SK-N-SH (cell line): ENCODE measurements around the gene SUFU. TPM values are rescaled to one million over a fixed set of nuclear protein-coding genes. Genes with fewer than 3 reads are reported as not detected.

Source experiments
- CTCF ChIA-PET: fragments of 300-600, 350-600 bp; formaldehyde crosslinking; extraction: SDS; loops from one replicate; lab custom pipeline; 2021; lab: Yijun Ruan, JAX
- POLR2A ChIA-PET: fragments of 350-600 bp; sonication (Branson Sonifier 250); formaldehyde crosslinking; extraction: SDS; loops from one replicate; lab custom pipeline; 2020; ENCODE audit warnings: antibody characterized with exemption, inconsistent platforms; lab: Yijun Ruan, JAX
- DNase-seq: peaks from one replicate; pipeline ENCODE4 v3.0.0; 2012
- H2AFZ ChIP-seq: fragments of 200-600 bp; sonication (generic); 2 replicates; pipeline ENCODE4 v1.8.1; 2016; ENCODE audit warnings: antibody characterized with exemption, mild to moderate bottlenecking, low read depth
- H3F3A ChIP-seq: fragments of 200-600 bp; sonication (generic); replicated peaks from 2 replicates; pipeline ENCODE3; 2016; ENCODE audit warnings: antibody characterized with exemption, mild to moderate bottlenecking; ENCODE audit not compliant: insufficient read depth
- H3K27ac ChIP-seq, 2 experiments: fragments of 200-500 bp in 1 of 2; fragments of 200-600 bp in 1 of 2; sonication (Bioruptor generic) in 1 of 2; sonication (generic), shearing (Covaris generic) in 1 of 2; 2 replicates each; pipeline versions ENCODE4 v1.5.1 to v1.6.1; 2014 to 2016; ENCODE audit warnings: low read depth in 2 of 2, inconsistent platforms in 1 of 2, low read length in 1 of 2, mild to moderate bottlenecking in 1 of 2, mixed read lengths in 1 of 2
- H3K27me3 ChIP-seq: fragments of 200-600 bp; sonication (generic), shearing (Covaris generic); 2 replicates; pipeline ENCODE4 v1.6.1; 2016; ENCODE audit warnings: mixed run types; ENCODE audit not compliant: insufficient read depth
- H3K36me3 ChIP-seq, 2 experiments: fragments of 200-500 bp in 1 of 2; fragments of 200-600 bp in 1 of 2; sonication (Bioruptor generic) in 1 of 2; sonication (generic) in 1 of 2; replicated peaks in 1 of 2; 2 replicates each; pipeline versions ENCODE3 to v1.5.1; 2014 to 2016; ENCODE audit warnings: low read length in 1 of 2, mild to moderate bottlenecking in 1 of 2; ENCODE audit not compliant: insufficient read depth in 2 of 2, control insufficient read depth in 1 of 2
- H3K4me1 ChIP-seq, 2 experiments: fragments of 200-500 bp in 1 of 2; fragments of 200-600 bp in 1 of 2; sonication (Bioruptor generic) in 1 of 2; sonication (generic), shearing (Covaris generic) in 1 of 2; 2 replicates each; pipeline versions ENCODE4 v1.5.1 to v1.6.1; 2014 to 2016; ENCODE audit warnings: low read depth in 1 of 2, low read length in 1 of 2, mixed run types in 1 of 2; ENCODE audit not compliant: insufficient read depth in 2 of 2, control insufficient read depth in 1 of 2
- H3K4me2 ChIP-seq: fragments of 200-600 bp; sonication (generic), shearing (Covaris generic); 2 replicates; pipeline ENCODE4 v1.6.1; 2017; ENCODE audit warnings: mixed run types
- H3K4me3 ChIP-seq, 2 experiments: fragments of 200-500 bp in 1 of 2; fragments of 200-600 bp in 1 of 2; sonication (Bioruptor generic) in 1 of 2; sonication (generic), shearing (Covaris generic) in 1 of 2; 2 replicates each; pipeline versions ENCODE4 v1.5.1 to v1.8.1; 2014 to 2016; ENCODE audit warnings: low read depth in 2 of 2, inconsistent platforms in 1 of 2, low read length in 1 of 2, mild to moderate bottlenecking in 1 of 2, mixed read lengths in 1 of 2, moderate library complexity in 1 of 2
- H3K79me2 ChIP-seq: fragments of 200-600 bp; sonication (generic); 2 replicates; pipeline ENCODE4 v1.8.1; 2017; ENCODE audit warnings: mild to moderate bottlenecking; ENCODE audit not compliant: insufficient read depth
- H3K9ac ChIP-seq: fragments of 200-600 bp; sonication (generic); 2 replicates; pipeline ENCODE4 v1.6.1; 2017; ENCODE audit warnings: mixed run types
- H3K9me2 ChIP-seq: fragments of 200-600 bp; sonication (generic); 2 replicates; pipeline ENCODE4 v1.6.1; 2017; ENCODE audit warnings: mixed run types
- H3K9me3 ChIP-seq: fragments of 200-600 bp; sonication (generic); 2 replicates; pipeline ENCODE4 v1.6.1; 2017; ENCODE audit warnings: mixed run types, mild to moderate bottlenecking, moderate library complexity
- H4K20me1 ChIP-seq: fragments of 200-600 bp; sonication (generic); 2 replicates; pipeline ENCODE4 v1.6.1; 2017; ENCODE audit warnings: mild to moderate bottlenecking, mixed run types; ENCODE audit not compliant: insufficient read depth
- GATA2 ChIP-seq: sonication (generic); formaldehyde crosslinking; IDR thresholded peaks from 2 replicates; pipeline ENCODE4 v1.5.0; 2020; ENCODE audit warnings: mild to moderate bottlenecking, missing genetic modification reagents
- MEF2A ChIP-seq: IDR thresholded peaks from 2 replicates; pipeline ENCODE4 v1.4.0; 2012; ENCODE audit warnings: low read depth, borderline replicate concordance
- RAD21 ChIP-seq: IDR thresholded peaks from 2 replicates; pipeline ENCODE4 v1.6.1; 2012; ENCODE audit warnings: mild to moderate bottlenecking, low read length
- RCOR1 ChIP-seq: fragments of 150-350 bp; IDR thresholded peaks from 2 replicates; pipeline ENCODE4 v1.6.1; 2017; ENCODE audit warnings: antibody characterized with exemption, low read length
- RFX5 ChIP-seq: IDR thresholded peaks from 2 replicates; pipeline ENCODE4 v1.6.1; 2012; ENCODE audit warnings: mild to moderate bottlenecking, improper control_type of control experiment, low read length
- SIN3A ChIP-seq: IDR thresholded peaks from 2 replicates; pipeline ENCODE4 v1.6.1; 2012; ENCODE audit warnings: low read depth, mild to moderate bottlenecking, low read length, moderate library complexity, borderline replicate concordance
- TAF1 ChIP-seq: IDR thresholded peaks from 2 replicates; pipeline ENCODE4 v1.6.1; 2012; ENCODE audit warnings: low read depth, mild to moderate bottlenecking, low read length, moderate library complexity, borderline replicate concordance
- YY1 ChIP-seq: IDR thresholded peaks from 2 replicates; pipeline ENCODE4 v1.4.0; 2012; ENCODE audit warnings: low read depth, mild to moderate bottlenecking
- WGBS: methylation state at CpG from one replicate; pipeline ENCODE4 v1.1.6; 2017; ENCODE audit warnings: low lambda C conversion rate; 5-methylcytosine and 5-hydroxymethylcytosine counted together
- polyA plus RNA-seq, 3 experiments: library from polyadenylated mRNA; depleted of rRNA; stranded (reverse); fragments of >200 nt; gene quantifications; 2 replicates each; pipeline ENCODE4 v1.2.3, GENCODE V29; 2012
- TF ChIP-seq, protein P1 (sequence below): IDR thresholded peaks from 2 replicates; pipeline ENCODE4 v1.4.0; 2012; ENCODE audit warnings: low read depth
- TF ChIP-seq, protein P2 (sequence below): IDR thresholded peaks from 2 replicates; pipeline ENCODE4 v1.4.0; 2012; ENCODE audit warnings: low read depth, borderline replicate concordance
- TF ChIP-seq, protein P3 (sequence below): IDR thresholded peaks from 2 replicates; pipeline ENCODE4 v1.6.1; 2012; ENCODE audit warnings: mild to moderate bottlenecking, low read depth, low read length, moderate library complexity
- TF ChIP-seq, protein P4 (sequence below): IDR thresholded peaks from 2 replicates; pipeline ENCODE4 v1.4.0; 2012; ENCODE audit warnings: low read depth, borderline replicate concordance

SUFU gene
- polyA plus RNA-seq, 1 of the 3 experiments (the other 2 are of a cell fraction), result 5.7 TPM

DNA sequence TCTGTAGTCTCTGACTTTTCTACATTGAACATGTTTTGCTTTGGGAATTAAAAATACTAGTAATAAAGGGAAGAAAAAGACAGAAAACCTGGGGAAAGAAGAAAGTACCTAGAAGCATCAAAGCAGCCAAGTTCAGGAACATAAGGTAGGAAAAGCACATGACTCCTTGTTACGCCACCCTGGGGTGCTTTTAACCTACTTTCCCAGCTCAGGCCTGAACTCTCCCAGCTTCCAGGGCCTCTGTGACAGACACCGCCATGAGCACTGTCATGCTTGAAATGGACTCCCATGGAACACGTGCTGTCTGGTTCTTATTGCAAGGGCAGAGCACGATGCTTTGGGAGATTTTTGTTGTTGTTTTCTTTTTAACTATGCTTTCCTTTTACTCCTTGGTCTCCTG is 12.6 kb upstream of the SUFU start (continued):
- no peak for TF ChIP-seq RAD21

DNA sequence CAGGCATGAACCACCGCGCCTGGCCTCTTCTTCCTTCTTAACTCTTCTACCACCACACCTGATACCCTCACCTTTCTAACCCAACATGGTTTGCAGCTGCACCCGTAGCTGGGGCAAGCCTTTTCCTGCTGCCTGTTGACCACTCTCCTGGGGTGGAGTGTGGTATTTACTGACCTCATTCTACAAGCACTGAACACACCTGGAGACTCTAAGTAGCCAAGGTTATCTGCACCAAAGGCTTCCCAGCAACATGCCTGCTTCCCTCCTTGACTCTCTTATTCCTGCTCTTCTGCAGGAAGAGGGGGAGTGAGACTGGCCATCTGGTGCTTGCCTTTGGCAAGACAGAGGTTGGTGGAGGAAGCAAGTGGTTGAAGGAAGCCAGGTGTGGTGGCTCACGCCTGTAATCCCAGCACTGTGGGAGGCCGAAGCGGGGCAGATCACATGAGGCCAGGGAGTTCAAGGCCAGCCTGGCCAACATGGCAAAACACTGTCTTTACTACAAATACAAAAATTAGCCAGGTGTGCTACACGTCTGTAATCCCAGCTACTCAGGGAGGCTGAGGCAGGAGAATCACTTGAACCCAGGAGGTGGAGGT is 11.3 kb upstream of the SUFU start:
- POLR2A ChIA-PET, result no interaction called here
- H4K20me1 ChIP-seq, result peaks cover 69% of the 10 kb centered on the region
- no peak for DNase-seq
- no peaks in the 10 kb centered on the region for H3K27me3 ChIP-seq
- H3K79me2 ChIP-seq, result peaks cover 87% of the 10 kb centered on the region
- WGBS, result 96% methylated on average over 7 of the region's 7 CpGs
- no peak overlapping the region for H3K9ac ChIP-seq
- H2AFZ ChIP-seq, result no peak overlapping the region
- no peak overlapping the region for H3K4me3 ChIP-seq
- no peak overlapping the region for H3K4me2 ChIP-seq
- no peaks in the 10 kb centered on the region for H3K9me2 ChIP-seq
- peaks cover 18 to 42% of the 10 kb centered on the region in 2 experiments for H3K36me3 ChIP-seq
- no peaks in the 10 kb centered on the region for H3K9me3 ChIP-seq
- no peaks in the 10 kb centered on the region for H3F3A ChIP-seq
- no peaks in the 10 kb centered on the region; a peak in 1 of 4 replicates for H3K4me1 ChIP-seq
- CTCF ChIA-PET, result interaction anchor here (1.0 to 1.4 kb wide), 2 partner anchors 13 to 70 kb away, joined by 3 to 6 read pairs; no protein-coding TSS in a partner anchor
- TF ChIP-seq TAF1 (no peak), RFX5 (no peak), GATA2 (no peak), RCOR1 (no peak), SIN3A (no peak), YY1 (no peak), MEF2A (no peak)
- TF ChIP-seq, protein P1, sequence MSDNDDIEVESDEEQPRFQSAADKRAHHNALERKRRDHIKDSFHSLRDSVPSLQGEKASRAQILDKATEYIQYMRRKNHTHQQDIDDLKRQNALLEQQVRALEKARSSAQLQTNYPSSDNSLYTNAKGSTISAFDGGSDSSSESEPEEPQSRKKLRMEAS, result no peak
- TF ChIP-seq, protein P2, sequence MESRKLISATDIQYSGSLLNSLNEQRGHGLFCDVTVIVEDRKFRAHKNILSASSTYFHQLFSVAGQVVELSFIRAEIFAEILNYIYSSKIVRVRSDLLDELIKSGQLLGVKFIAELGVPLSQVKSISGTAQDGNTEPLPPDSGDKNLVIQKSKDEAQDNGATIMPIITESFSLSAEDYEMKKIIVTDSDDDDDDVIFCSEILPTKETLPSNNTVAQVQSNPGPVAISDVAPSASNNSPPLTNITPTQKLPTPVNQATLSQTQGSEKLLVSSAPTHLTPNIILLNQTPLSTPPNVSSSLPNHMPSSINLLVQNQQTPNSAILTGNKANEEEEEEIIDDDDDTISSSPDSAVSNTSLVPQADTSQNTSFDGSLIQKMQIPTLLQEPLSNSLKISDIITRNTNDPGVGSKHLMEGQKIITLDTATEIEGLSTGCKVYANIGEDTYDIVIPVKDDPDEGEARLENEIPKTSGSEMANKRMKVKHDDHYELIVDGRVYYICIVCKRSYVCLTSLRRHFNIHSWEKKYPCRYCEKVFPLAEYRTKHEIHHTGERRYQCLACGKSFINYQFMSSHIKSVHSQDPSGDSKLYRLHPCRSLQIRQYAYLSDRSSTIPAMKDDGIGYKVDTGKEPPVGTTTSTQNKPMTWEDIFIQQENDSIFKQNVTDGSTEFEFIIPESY, result no peak
- TF ChIP-seq, protein P3, sequence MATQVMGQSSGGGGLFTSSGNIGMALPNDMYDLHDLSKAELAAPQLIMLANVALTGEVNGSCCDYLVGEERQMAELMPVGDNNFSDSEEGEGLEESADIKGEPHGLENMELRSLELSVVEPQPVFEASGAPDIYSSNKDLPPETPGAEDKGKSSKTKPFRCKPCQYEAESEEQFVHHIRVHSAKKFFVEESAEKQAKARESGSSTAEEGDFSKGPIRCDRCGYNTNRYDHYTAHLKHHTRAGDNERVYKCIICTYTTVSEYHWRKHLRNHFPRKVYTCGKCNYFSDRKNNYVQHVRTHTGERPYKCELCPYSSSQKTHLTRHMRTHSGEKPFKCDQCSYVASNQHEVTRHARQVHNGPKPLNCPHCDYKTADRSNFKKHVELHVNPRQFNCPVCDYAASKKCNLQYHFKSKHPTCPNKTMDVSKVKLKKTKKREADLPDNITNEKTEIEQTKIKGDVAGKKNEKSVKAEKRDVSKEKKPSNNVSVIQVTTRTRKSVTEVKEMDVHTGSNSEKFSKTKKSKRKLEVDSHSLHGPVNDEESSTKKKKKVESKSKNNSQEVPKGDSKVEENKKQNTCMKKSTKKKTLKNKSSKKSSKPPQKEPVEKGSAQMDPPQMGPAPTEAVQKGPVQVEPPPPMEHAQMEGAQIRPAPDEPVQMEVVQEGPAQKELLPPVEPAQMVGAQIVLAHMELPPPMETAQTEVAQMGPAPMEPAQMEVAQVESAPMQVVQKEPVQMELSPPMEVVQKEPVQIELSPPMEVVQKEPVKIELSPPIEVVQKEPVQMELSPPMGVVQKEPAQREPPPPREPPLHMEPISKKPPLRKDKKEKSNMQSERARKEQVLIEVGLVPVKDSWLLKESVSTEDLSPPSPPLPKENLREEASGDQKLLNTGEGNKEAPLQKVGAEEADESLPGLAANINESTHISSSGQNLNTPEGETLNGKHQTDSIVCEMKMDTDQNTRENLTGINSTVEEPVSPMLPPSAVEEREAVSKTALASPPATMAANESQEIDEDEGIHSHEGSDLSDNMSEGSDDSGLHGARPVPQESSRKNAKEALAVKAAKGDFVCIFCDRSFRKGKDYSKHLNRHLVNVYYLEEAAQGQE, result no peak
- TF ChIP-seq, protein P4, sequence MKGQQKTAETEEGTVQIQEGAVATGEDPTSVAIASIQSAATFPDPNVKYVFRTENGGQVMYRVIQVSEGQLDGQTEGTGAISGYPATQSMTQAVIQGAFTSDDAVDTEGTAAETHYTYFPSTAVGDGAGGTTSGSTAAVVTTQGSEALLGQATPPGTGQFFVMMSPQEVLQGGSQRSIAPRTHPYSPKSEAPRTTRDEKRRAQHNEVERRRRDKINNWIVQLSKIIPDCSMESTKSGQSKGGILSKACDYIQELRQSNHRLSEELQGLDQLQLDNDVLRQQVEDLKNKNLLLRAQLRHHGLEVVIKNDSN, result no peak
- H3K27ac ChIP-seq, result no peak overlapping the region
